ENCODE measurements around the gene KLK5.

KLK5 gene

GRCh38 chr19:50912727-50913716, 39.8 kb downstream of the KLK5 start:
- DNase-seq (ENCODE audit: insufficient read length, low spot score), result no peak
- TF ChIP-seq SPI1 (IDR thresholded peaks at IDR 0.05; ENCODE audit: low read depth, low read length) (no peak), POLR2AphosphoS5 (IDR thresholded peaks at IDR 0.05; ENCODE audit: low read depth, low read length) (no peak), POLR2A (IDR thresholded peaks at IDR 0.05; ENCODE audit: low read depth, low read length) (no peak), TAF1 (IDR thresholded peaks at IDR 0.05; ENCODE audit: low read depth, low read length) (no peak), PAX5 (IDR thresholded peaks at IDR 0.05; ENCODE audit: insufficient read depth, low read length, severe bottlenecking) (no peak), POU2F2 (IDR thresholded peaks at IDR 0.05; ENCODE audit: low read depth, low read length) (no peak)
- FAIRE-seq, result peak; percentile 33

- no peak for DNase-seq (ENCODE audit: insufficient read length, low spot score)
- FAIRE-seq, result no peak
- TF ChIP-seq TAF1 (IDR thresholded peaks at IDR 0.05; ENCODE audit: low read depth, low read length) (no peak), POLR2A (IDR thresholded peaks at IDR 0.05; ENCODE audit: low read depth, low read length) (no peak), POU2F2 (IDR thresholded peaks at IDR 0.05; ENCODE audit: low read depth, low read length) (no peak), POLR2AphosphoS5 (IDR thresholded peaks at IDR 0.05; ENCODE audit: low read depth, low read length) (no peak), PAX5 (IDR thresholded peaks at IDR 0.05; ENCODE audit: insufficient read depth, low read length, severe bottlenecking) (no peak), SPI1 (IDR thresholded peaks at IDR 0.05; ENCODE audit: low read depth, low read length) (no peak)
Measured at GRCh38 chr19:50912102-50912599, 40.7 kb downstream of the KLK5 start.

GRCh38 chr19:50911206-50912101, 41.4 kb downstream of the KLK5 start, which contains the start of gene KLK4:
KLK4 (minus strand) TSS chr19:50911395; CDS start chr19:50910738, 657 bp downstream.
- TF ChIP-seq POLR2A (IDR thresholded peaks at IDR 0.05; ENCODE audit: low read depth, low read length) (no peak), SPI1 (IDR thresholded peaks at IDR 0.05; ENCODE audit: low read depth, low read length) (no peak), PAX5 (IDR thresholded peaks at IDR 0.05; ENCODE audit: insufficient read depth, low read length, severe bottlenecking) (no peak), POU2F2 (IDR thresholded peaks at IDR 0.05; ENCODE audit: low read depth, low read length) (no peak), POLR2AphosphoS5 (IDR thresholded peaks at IDR 0.05; ENCODE audit: low read depth, low read length) (no peak), TAF1 (IDR thresholded peaks at IDR 0.05; ENCODE audit: low read depth, low read length) (no peak)
- no peak for FAIRE-seq
- DNase-seq (ENCODE audit: insufficient read length, low spot score), result no peak

- FAIRE-seq (no peak), DNase-seq (ENCODE audit: insufficient read length, low spot score) (no peak)
- no peak for TF ChIP-seq PAX5 (IDR thresholded peaks at IDR 0.05; ENCODE audit: insufficient read depth, low read length, severe bottlenecking)
- no peak for TF ChIP-seq TAF1 (IDR thresholded peaks at IDR 0.05; ENCODE audit: low read depth, low read length)
- no peak for TF ChIP-seq SPI1 (IDR thresholded peaks at IDR 0.05; ENCODE audit: low read depth, low read length)
- TF ChIP-seq POLR2A (IDR thresholded peaks at IDR 0.05; ENCODE audit: low read depth, low read length), result no peak
- no peak for TF ChIP-seq POLR2AphosphoS5 (IDR thresholded peaks at IDR 0.05; ENCODE audit: low read depth, low read length)
- no peak for TF ChIP-seq POU2F2 (IDR thresholded peaks at IDR 0.05; ENCODE audit: low read depth, low read length)
Measured at GRCh38 chr19:50910722-50911121, 42.1 kb downstream of the KLK5 start.

- FAIRE-seq (no peak), DNase-seq (ENCODE audit: insufficient read length, low spot score) (peak; percentile 39)
- TF ChIP-seq POU2F2 (IDR thresholded peaks at IDR 0.05; ENCODE audit: low read depth, low read length) (no peak), POLR2A (IDR thresholded peaks at IDR 0.05; ENCODE audit: low read depth, low read length) (no peak), TAF1 (IDR thresholded peaks at IDR 0.05; ENCODE audit: low read depth, low read length) (no peak), PAX5 (IDR thresholded peaks at IDR 0.05; ENCODE audit: insufficient read depth, low read length, severe bottlenecking) (no peak), POLR2AphosphoS5 (IDR thresholded peaks at IDR 0.05; ENCODE audit: low read depth, low read length) (no peak), SPI1 (IDR thresholded peaks at IDR 0.05; ENCODE audit: low read depth, low read length) (no peak)
Measured at GRCh38 chr19:50909240-50910070, 43.4 kb downstream of the KLK5 start.

- FAIRE-seq (no peak), DNase-seq (ENCODE audit: insufficient read length, low spot score) (no peak)
- TF ChIP-seq POU2F2 (IDR thresholded peaks at IDR 0.05; ENCODE audit: low read depth, low read length) (no peak), POLR2A (IDR thresholded peaks at IDR 0.05; ENCODE audit: low read depth, low read length) (no peak), SPI1 (IDR thresholded peaks at IDR 0.05; ENCODE audit: low read depth, low read length) (no peak), POLR2AphosphoS5 (IDR thresholded peaks at IDR 0.05; ENCODE audit: low read depth, low read length) (no peak), PAX5 (IDR thresholded peaks at IDR 0.05; ENCODE audit: insufficient read depth, low read length, severe bottlenecking) (no peak), TAF1 (IDR thresholded peaks at IDR 0.05; ENCODE audit: low read depth, low read length) (no peak)
Measured at GRCh38 chr19:50908336-50908735, 44.5 kb downstream of the KLK5 start.

- no peak for TF ChIP-seq SPI1 (IDR thresholded peaks at IDR 0.05; ENCODE audit: low read depth, low read length)
- no peak for TF ChIP-seq TAF1 (IDR thresholded peaks at IDR 0.05; ENCODE audit: low read depth, low read length)
- no peak for TF ChIP-seq POLR2AphosphoS5 (IDR thresholded peaks at IDR 0.05; ENCODE audit: low read depth, low read length)
- TF ChIP-seq POLR2A (IDR thresholded peaks at IDR 0.05; ENCODE audit: low read depth, low read length), result no peak
- TF ChIP-seq POU2F2 (IDR thresholded peaks at IDR 0.05; ENCODE audit: low read depth, low read length), result no peak
- no peak for TF ChIP-seq PAX5 (IDR thresholded peaks at IDR 0.05; ENCODE audit: insufficient read depth, low read length, severe bottlenecking)
- FAIRE-seq, result peak; percentile 78
- DNase-seq (ENCODE audit: insufficient read length, low spot score), result peak; percentile 41
Measured at GRCh38 chr19:50906217-50906616, 46.6 kb downstream of the KLK5 start.

- TF ChIP-seq POLR2A (IDR thresholded peaks at IDR 0.05; ENCODE audit: low read depth, low read length) (no peak), TAF1 (IDR thresholded peaks at IDR 0.05; ENCODE audit: low read depth, low read length) (no peak), SPI1 (IDR thresholded peaks at IDR 0.05; ENCODE audit: low read depth, low read length) (no peak), POU2F2 (IDR thresholded peaks at IDR 0.05; ENCODE audit: low read depth, low read length) (no peak), PAX5 (IDR thresholded peaks at IDR 0.05; ENCODE audit: insufficient read depth, low read length, severe bottlenecking) (no peak)
- DNase-seq (ENCODE audit: insufficient read length, low spot score) (no peak), FAIRE-seq (no peak)
Measured at GRCh38 chr19:50902640-50903039, 50.2 kb downstream of the KLK5 start.

Data from GM12891 (cell line).